H1 (cell line): ENCODE data around the gene RASGEF1C. TPM values are rescaled to one million over a fixed set of nuclear protein-coding genes. Genes with fewer than 3 reads are reported as not detected.

Experiments
- BRCA1 ChIP-seq: IDR thresholded peaks from 2 replicates; pipeline ENCODE4 v1.6.1; 2012; ENCODE audit warnings: low read depth, low read length, improper control_type of control experiment
- GABPA ChIP-seq: IDR thresholded peaks from 2 replicates; pipeline ENCODE4 v1.6.1; 2011; ENCODE audit warnings: mild to moderate bottlenecking, low read length, moderate library complexity, borderline replicate concordance; ENCODE audit not compliant: insufficient read depth
- MAFK ChIP-seq: IDR thresholded peaks from 2 replicates; pipeline ENCODE4 v1.6.1; 2012; ENCODE audit warnings: low read depth, mild to moderate bottlenecking, improper control_type of control experiment, low read length
- NRF1 ChIP-seq: IDR thresholded peaks from 2 replicates; pipeline ENCODE4 v1.6.1; 2011; ENCODE audit warnings: mild to moderate bottlenecking, low read depth, low read length, improper control_type of control experiment
- TAF1 ChIP-seq: IDR thresholded peaks from 2 replicates; pipeline ENCODE4 v1.6.1; 2011; ENCODE audit warnings: mild to moderate bottlenecking, low read depth, low read length
- TEAD4 ChIP-seq: IDR thresholded peaks from 2 replicates; pipeline ENCODE4 v1.6.1; 2012; ENCODE audit warnings: low read depth, low read length, inconsistent platforms, mixed read lengths
- YY1 ChIP-seq: IDR thresholded peaks from 2 replicates; pipeline ENCODE4 v1.6.1; 2011; ENCODE audit warnings: low read depth, mild to moderate bottlenecking, low read length
- ZNF274 ChIP-seq: IDR thresholded peaks from 2 replicates; pipeline ENCODE4 v1.7.0; 2012; ENCODE audit warnings: low read length, borderline replicate concordance; ENCODE audit errors: extremely low read depth
- polyA plus RNA-seq, 7 experiments: library from polyadenylated mRNA; depleted of rRNA in 3 of 7; stranded (reverse) in 5 of 7; unstranded in 2 of 7; fragments of >200 nt in 5 of 7; fragments of 200-250 nt in 2 of 7; gene quantifications; 1 replicate in 5 of 7; 2 replicates in 1 of 7; 4 replicates in 1 of 7; pipeline versions ENCODE4 v1.2.1 to v1.2.3, GENCODE V29; 2011 to 2013; ENCODE audit warnings: missing spikeins in 2 of 7, mixed read lengths in 2 of 7
- total RNA-seq: library from RNA; stranded (reverse); fragmentation: NEBNext Ultra II Directional; extraction: Animal tissue kit (Norgen Biotek cat#: 25700); gene quantifications from 2 replicates; pipeline ENCODE4 v1.2.1, GENCODE V29; 2021

Gene RASGEF1C
- total and polyA plus RNA-seq, 2 of the 8 experiments (the other 6 are each of a cell fraction or from before 2014, with no cell fraction given), result 0.26 to 0.61 TPM

DNA sequence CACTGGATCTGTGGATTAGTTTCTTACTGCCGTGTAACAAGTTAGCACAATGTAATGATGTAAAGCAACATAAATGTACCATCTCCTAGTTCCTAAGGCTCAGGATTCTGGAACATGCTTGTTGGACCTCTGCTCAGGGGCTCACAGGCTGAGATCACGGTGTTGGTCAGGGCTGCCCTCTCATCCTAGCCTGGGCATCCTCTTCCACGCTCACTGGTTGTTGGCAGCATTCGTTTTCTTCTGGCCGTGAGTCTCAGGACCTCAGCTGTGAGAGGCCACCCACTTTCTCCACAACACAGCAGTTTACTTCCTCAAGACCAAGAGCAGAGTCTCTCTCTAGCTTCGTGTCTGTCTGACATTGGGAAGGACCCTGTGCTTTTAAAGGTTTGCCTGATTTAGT, 17.3 kb downstream of the RASGEF1C start (continued):
- TF ChIP-seq MAFK (no peak), TAF1 (no peak), GABPA (no peak), NRF1 (no peak), ZNF274 (no peak), YY1 (no peak), TEAD4 (no peak), BRCA1 (no peak)
